PC-9 (cell line): ENCODE data around the gene OR56A3.

Experiments
- CTCF ChIP-seq: fragments of 200-600 bp; sonication (generic); conservative IDR thresholded peaks from 2 replicates; pipeline ENCODE4 v1.6.1; 2017; ENCODE audit warnings: mixed run types, antibody characterized with exemption, mild to moderate bottlenecking, moderate library complexity
- EZH2 ChIP-seq: fragments of 200-600 bp; sonication (generic); IDR thresholded peaks from 2 replicates; pipeline ENCODE4 v1.8.0; 2017; ENCODE audit warnings: antibody characterized with exemption, low read depth

- TF ChIP-seq CTCF = no peak
- no peak for TF ChIP-seq EZH2
These were observed 24.9 kb downstream of the OR56A3 start for GRCh38 chr11:5966958-5967357.
